ENCODE data around the gene SPTAN1.
"Not testable (repeated sequence)": the region's sequence is repeated elsewhere in the genome, so short reads cannot be mapped to it uniquely, and the experiment has no call there.

SPTAN1 gene

DNA sequence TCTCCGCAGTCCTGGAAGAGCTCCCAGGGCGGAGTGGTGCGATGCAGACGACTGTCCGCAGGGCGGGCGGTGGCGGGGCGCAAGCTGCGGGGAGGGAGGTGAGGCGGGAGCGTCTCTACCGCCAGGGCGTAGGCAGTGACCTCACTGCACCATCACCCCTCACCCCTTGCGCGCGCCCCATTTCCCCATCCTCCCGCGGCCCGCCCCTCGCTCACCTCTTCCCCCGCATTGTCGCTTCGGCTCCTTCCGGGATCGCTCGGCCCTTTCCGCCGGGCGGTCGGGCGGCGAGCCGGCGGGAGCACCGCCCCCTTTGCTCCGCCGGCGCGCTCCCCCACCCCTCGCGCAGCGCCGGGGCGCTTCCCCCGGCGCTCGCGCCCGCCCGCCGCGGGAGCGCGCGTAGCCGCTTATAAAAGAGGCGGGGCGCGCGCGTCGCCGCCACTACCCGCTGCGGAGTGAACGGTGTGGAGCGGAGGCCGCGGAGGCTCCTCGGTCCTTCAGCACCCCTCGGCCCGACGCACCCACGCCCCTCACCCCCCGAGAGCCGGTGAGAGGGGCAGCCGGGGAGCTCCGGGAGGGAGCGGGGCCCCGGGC lies at the start of gene SPTAN1:
SPTAN1 (plus strand) TSS at position 435 of the 591 bp plus-strand sequence. CDS start 14,154 bp downstream, outside the sequence.
- DNase-seq: peak; percentile 89

DNA sequence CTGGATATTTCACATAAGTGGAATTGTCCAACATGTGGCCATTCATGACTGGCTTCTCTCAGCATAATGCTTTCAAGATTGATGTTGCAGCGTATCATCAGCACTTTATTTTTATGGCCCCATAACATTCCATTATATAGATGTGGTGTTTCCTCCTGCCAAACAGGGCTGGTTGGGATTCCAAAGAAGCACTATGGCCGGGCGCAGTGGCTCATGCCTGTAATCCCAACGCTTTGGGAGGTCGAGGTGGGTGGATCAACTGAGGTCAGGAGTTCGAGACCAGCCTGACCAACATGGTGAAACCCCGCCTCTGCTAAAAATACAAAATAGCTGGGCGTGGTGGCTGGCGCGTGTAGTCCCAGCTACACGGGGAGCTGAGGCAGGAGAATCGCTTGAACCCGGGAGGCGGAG lies 49.0 kb upstream of the SPTAN1 start:
- not testable (repeated sequence) for DNase-seq

DNA sequence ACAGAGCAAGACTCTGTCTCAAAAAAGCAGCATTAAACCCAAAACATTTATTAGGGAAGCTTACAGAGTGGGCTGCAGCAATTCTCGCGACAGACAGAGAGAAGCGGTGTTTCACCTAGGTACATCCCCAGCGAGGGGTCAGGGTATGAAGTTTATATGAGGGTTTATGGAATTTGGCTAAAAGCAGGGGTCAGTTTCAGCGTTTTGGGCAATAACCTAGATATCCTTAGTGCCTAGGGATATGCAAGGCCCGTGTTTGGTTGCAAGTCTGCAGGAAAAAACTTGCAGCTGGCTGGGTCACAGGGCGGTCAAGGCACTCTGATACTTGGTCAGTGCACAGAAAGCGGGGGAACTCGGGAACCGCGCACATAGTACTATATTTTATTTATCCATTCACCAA lies 48.5 kb upstream of the SPTAN1 start:
- peak; percentile 27 for DNase-seq

DNA sequence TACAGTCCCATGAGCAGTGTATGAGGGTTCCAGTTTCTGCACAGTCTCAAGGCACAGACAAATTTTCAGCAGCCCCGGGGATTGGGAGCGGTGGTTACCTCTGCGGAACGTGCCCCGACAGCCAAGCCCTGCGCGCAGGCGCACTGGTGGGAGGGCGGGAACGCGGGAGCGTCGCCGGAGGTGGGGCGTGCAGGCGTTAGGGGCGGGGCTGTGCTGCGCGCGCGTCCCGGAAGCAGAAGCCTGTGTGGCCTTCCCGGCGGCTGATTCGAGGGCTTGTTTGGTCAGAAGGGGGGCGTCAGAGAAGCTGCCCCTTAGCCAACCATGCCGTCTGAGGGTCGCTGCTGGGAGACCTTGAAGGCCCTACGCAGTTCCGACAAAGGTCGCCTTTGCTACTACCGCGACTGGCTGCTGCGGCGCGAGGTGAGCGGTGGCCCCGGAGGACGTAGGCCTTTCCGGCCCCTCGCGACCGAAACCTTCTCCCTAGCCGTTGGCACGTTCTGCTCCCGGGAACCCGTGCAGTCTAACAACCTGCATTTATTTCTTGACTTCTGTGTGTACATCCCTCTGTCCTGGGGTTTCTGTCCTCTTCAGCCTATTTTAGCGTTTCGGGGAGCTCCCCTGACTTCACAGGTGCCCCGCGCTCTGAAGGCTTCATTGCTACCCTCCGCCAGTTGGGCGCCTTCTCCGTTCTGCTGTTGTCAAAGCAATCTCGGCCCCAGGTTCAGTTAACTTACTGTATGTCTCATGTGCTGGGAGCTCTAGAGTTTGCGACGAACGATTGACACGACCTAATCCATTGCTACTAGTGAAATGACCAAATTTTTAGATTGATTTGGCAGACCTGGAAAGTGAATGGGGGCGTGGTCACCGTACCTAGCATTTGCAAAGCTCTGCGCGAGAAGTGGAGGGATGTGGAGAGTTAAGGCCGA lies 47.6 kb upstream of the SPTAN1 start, which contains the start of gene GLE1:
GLE1 (plus strand) TSS at position 235 of the 929 bp plus-strand sequence; CDS start at position 322, 87 bp downstream.
- peak; percentile 95 for DNase-seq

DNA sequence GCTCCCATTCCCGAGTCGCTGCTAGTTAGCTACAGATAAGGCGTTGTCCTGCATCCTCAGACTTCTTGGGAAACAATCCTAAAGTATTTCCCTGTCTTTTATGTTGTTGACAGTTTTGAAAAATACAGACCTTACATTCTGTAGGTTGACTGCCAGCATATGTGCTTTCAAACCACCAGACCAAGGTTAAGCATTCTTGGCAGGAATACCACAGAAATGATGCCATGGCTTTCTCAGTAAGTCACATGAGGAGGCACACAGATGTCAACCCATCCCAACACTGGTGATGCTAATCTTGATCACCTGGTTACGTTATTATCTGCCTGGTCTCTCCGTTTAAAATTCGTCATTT lies 47.0 kb upstream of the SPTAN1 start:
- DNase-seq: no peak

DNA sequence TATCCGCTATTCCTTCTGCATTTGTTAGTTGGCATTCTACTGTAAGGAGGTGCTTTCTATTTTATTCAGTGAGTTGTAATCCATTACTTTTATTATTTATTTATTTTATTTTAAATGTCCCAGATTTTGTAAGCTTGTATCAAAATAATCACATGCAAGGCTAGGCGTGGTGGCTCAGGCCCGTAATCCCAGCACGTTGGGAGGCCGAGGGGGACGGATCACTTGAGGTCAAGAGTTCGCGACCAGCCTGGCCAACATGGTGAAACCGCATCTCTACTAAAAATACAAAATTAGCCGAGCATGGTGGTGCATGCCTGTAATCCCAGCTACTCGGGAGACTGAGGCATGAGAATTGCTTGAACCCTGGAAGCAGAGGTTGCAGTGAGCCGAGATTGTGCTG lies 46.5 kb upstream of the SPTAN1 start:
- not testable (repeated sequence) for DNase-seq

DNA sequence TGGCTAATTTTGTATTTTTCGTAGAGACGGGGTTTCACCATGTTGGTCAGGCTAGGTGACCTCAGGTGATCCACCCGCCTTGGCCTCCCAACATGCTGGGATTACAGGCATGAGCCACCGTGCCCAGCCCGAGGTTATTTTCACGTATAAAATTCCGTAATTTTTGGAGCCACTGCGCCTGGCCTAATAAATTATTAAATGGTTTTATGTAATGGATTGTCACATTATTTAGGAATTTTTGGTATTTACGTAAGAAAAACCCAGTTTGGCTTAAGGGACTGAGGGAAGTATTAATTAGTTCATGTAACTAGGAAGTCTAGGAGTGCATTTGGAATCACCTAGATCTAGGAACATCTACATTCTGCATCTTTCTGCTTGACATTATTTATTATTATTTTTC lies 39.6 kb upstream of the SPTAN1 start:
- DNase-seq: no peak

DNA sequence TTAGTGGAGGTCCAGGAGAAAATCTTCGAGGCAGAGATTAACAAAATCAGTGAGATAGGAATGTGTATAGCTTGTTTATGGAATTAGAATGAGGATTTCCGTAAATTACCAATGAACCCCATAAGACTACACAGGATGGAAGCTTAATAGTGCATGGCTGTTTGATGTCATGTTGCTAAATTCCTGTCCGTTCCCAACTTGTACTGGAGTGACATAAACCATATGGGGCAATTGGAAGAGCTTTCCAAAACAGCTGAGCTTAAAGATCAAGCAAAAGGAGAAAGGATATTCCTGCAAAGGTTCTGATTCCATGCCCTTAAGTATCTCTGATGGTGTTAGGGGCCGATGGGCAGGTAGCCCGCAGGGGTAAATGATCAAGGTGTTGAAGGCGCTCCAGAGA lies 30.4 kb upstream of the SPTAN1 start:
- DNase-seq: no peak

DNA sequence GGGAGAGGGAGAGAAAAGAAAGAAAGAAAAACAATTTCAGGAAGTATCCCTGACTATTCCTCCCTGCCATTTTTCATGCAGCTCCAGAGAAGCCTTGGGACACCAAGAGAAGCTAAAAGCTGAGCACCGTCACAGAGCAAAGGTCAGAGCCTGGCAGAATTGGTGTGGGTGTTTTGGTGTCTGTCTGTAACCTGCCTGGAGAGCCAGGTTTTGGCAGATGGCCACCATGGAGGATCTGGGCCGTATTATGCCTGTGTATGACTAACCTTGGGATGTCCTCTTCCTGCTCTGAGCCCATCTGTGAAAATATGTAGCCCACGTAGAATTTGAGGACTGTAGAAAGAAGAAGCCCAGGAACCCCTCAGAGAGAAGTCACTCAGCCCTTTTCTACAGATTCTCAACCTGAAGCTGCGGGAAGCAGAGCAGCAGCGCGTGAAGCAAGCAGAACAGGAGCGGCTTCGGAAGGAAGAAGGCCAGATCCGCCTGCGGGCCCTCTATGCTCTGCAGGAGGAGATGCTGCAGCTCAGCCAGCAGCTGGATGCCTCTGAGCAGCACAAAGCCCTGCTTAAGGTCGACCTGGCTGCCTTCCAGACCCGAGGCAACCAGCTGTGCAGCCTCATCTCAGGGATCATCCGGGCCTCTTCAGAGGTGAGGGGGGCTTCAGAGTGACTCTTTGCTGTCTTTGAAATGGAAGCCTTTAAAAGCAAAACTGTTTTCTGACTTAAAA lies 29.0 kb upstream of the SPTAN1 start:
- DNase-seq: peak; percentile 60

DNA sequence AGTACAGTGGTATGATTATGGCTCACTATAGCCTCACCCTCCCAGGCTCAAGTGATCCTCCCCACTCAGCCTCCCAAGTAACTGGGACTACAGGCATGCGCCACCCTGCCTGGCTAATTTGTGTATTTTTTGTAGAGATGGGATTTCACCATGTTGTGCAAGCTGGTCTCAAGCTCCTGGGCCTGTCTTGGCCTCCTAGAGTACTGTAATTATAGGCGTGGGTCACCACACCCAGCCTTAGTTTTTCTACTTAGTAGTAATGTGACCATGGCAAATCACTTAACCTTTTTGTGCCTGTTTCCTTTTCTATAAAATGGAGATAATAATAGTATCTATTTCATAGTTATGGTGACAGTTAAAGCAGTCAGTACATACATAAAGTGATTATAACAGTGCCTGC lies 25.7 kb upstream of the SPTAN1 start:
- no peak for DNase-seq

DNA sequence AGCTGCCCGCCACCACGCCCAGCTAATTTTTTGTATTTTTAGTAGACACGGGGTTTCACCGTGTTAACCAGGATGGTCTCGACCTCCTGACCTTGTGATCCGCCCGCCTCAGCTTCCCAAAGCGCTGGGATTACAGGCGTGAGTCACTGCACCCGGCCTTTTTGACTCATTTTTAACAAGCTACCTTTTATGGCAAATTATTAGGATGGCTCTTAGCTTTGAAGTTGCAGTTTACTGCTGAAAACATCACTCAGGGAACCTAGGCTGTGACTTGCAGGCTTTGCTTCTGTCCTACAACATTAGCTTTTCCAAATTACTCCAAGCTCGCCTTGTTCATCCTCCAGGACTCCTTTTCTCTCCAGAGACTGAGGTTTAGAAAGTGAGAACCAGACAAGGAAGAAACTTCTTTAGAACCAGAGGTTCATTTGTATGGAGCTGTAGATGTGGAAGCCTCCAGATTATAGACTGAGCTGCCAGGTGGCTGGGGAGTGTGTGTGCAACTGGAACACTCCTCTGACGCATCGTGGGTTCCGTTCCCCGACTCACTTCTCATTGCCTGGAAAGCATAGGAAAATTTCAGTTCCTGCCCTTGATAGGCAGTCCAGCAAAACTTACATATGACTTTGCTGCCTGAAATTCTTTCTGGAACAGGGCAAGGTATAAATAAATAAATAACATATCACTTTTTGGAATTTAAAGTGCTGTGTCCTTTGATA lies 23.8 kb upstream of the SPTAN1 start:
- no peak for DNase-seq

DNA sequence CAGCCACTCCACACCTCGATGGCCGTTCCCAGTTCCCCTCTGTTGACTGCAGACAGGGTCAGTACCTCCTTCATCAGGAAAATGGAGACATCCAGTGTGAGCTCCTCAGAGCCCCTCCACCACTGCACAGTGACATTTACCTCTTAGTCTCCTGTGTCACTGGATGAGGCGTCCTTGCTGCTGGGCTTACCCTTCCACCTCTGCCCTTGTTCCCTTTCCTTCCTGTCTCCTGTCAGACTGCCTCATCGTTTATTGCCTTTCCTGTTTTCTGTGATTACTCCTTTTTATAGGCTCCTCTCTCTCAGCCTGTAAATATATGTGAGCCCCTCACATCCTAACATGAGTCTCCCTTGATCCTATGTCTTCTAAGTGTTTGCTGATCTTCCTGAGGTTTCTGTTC lies 23.2 kb upstream of the SPTAN1 start:
- no peak for DNase-seq

DNA sequence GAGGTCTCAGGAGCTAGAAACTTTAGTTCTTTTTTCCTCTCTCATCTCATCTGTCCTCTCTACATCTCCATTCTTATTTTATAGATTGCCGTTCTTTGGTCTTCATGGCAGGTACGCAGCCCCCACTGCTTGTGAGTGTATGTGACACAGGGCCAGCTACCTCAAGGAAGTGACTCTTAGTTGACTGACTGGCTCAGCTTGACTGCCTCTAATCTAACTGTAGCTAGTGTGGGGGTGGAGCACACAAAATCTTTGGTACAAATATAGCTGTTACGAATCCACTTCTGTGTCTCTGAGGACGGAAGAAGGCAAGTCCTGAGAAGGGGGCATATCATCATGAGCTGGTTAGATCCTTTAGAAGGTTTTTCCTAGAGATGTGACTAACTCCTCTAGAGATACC lies 19.8 kb upstream of the SPTAN1 start:
- DNase-seq: no peak

DNA sequence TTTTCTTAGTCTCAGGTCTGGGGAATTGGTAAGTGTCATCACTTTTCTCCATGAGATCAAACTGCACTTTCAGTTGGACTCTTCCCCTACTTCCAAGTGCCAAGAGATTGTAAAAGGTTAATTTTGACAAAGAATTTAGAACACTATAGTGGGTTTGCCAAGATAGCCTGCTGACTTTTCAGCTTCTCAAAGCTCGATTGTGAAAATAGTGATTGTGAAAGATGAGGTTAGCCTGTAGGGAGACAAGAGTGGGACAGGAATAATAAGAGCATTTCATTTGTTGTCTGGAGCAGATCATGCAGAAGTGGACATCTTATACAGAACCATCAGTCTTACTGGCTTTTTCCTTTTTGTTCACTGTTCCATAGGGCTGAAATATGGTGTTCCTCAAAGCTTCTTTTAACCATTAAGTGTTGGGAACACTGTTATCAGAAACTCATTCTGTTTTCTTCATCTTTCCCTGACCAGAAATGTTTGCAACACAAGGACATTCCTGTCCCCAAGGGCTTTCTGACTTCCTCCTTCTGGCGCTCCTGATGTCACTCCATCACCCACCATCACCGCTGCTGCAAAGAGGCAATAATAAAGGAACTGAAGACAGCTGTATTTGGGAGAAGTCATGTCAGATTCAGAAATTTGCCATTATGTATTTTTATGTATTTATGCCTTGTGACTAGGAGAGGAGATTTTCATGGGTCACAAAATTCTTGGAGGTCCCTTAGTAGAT lies 11.6 kb upstream of the SPTAN1 start:
- no peak for DNase-seq

DNA sequence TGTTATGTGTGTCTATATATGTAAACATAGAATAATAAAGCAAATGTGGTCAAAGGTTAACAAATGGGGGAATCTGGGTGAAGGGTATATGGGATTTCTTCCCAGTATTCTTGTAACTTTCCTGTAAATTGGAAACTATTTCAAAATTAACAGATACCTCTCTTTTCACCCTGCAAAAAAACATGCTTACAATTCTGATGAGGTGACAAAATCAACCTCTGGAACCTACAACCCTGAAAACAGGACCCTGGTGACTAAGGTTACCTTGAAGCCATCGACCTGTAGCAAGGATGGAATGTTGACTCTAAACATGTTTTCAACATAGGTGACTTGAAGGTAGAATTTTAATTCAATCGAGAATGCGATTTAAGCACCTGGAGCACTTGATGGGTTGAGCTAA lies 5.9 kb upstream of the SPTAN1 start:
- DNase-seq: no peak

DNA sequence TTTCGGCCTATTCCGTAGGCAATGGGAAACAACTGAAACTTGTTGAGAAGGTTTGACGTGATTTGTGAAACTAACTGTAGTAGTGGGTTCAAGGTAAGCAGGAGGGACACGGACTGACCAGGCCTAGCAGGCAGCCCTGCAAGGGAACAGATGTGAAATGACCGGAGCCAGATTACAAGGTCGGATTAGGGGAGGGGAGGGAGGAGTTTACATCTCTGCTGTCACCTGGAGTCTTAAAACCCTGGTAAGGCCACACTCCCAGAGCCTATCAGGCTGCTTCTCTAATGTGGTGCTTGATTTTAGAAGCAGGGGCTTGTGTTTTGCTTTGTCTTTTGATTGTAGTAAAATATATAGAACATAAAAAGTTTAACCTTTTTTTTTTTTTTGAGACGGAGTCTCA lies 3.5 kb upstream of the SPTAN1 start:
- no peak for DNase-seq

DNA sequence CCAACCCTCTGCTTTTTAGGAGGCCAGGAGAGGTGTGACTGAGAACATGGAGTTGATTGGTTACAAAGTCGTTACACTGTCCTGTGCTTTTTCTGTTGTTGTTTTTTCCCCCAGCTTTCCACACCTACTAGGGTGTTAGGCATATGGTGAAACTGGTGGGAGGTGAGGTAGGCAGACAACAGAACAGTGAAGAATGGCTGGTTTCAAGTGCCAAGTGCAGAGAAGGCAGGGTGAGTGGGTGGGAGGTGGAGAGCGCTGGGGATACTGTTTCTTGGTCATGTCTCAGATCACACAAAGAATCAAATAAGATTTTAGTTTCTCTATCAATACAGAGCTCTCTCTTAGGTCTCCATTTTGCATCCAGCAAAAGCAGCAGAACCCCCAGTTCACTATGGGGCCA lies 2.2 kb upstream of the SPTAN1 start:
- no peak for DNase-seq

DNA sequence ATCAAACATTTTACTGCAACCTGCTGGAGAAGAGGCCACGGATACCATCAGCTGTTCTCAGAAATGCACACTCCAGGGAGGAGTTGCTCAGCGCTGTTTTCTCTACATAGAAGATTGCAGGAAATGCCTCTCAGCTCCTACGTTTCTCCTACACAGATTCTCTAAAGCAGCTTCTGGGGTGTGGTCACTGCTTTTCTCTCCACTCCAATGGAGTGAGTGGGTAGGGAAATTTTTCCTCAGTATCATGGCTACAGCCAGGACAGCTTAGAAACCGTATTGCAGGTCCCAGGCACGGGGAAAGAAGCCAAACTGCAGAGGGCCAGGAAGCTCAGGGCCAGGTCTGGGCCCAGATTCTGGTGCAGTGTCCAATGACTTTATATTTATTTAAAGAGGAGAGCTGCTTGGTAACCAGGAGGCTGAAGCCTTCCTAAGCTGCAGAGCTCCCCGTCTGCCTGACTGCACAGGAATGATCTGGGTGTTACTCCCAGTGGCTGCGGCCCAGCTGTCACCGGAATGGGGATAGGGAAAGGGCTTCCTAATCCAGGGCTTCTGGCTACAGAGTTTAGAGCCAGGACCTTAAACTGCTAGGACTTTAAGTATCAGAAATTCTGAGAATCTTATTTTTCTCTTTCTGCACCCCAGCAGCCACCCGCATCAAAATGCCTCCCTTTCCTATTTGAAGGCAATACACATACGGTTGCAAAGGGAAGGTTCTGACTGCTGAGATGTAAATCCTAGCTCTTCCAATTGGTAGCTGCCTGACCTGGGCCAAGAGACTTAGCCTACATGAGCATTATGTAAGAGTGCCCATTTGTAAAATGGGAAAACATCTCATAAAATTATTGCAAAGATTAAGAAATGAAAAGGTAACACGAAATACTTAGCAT lies 1.4 kb upstream of the SPTAN1 start:
- DNase-seq: no peak

DNA sequence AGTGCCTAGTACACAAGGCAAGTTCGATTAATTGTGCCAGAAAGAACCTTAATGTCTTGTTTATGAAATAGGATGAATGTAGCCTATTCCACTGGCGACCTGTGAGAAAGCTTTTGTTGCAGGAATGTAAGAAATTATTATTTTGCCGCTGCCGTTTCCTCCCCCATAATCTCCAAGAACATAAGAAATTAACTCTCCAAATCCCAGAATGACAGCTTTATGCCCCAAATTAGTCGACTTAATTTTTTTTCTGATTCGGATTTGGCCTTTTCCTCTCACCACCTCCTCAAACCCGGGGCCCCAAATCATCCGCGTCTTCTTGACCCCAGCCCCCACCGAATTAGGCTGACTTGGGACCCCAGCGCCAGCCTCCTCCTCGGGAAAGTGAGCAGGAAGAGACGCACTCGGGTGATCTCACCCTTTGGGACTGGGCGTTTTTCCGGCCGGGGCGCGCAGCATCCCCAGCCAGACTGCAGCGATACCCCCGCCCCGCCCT lies 682 bp upstream of the SPTAN1 start:
- no peak for DNase-seq

DNA sequence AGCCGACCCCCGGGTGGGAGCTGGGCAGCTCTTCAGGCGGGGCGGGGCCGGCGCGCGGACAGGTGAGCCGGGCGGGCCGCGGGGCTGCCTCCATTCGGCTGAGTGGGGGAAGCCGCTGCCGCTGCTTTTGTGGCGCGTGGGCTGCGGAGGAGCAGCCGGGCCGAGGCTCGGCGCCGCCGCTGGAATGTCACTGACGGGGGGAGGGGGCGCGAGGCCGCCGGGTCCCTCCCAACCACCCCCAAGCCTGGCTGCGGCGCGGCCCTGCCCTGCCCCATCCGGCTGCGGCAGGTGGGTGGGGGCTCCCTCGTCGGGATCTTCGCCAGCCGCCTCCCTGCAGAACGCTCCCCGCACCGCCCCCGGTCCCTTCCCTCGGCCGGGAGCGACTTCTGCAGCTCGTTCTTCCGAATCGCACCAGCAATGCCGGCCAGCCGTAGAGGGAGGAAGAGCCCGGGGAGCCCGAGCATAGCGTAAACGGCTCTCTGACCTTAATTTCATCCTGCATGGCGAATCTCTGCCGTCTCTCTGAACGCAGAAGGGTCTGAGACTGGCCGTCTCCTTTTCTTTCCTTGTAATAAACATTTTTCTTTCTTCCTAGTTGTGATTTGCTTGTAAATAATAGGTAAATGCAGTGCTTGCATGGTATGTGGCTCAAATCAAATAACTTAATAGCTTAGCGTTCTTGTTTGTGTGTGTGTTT lies 505 bp downstream of the SPTAN1 start:
- DNase-seq: peak; percentile 49
